ENCODE measurements around the gene SERPINB11.

Gene SERPINB11

DNA sequence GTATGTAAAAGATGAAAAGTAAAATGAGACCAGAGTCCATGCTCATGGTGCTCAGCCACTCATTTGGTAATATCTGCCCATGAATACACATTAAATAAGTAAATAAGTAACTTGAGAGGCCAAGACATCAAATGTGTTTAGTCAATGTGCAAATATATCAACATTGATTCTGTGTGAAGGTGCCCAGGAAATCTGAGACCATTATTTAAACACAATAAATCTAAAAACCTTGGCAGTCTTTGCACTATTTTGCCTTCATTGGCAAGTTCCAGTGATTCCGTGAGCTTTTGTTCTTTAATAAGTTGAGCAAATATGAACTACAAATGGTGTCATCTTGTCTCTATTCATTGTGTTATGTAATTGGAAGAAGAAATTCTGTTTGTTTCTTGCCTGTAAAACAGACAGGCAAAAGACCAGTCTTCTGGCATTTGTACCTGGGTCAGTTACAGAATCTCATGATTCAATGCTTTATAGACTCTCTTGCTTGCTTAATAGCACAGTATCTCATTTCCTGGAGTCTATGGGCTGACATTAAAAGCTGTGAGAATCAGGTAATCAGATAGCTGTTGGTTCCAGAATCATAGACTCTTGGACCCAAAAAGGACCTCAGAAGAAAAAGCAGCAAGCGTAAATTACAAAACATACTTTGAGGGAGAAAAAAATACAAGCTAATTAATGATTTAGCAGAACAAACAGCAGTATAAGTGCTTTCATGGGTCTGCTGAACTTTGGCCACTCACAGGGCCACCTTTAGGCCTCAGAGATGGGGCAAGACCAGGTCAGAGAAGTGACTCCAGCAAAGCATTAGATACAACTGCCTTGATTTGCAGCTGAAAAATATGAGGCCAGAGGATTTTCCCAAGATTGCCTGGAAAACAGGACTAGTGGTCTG, 21.1 kb upstream of the SERPINB11 start:
- TF ChIP-seq, protein P1, sequence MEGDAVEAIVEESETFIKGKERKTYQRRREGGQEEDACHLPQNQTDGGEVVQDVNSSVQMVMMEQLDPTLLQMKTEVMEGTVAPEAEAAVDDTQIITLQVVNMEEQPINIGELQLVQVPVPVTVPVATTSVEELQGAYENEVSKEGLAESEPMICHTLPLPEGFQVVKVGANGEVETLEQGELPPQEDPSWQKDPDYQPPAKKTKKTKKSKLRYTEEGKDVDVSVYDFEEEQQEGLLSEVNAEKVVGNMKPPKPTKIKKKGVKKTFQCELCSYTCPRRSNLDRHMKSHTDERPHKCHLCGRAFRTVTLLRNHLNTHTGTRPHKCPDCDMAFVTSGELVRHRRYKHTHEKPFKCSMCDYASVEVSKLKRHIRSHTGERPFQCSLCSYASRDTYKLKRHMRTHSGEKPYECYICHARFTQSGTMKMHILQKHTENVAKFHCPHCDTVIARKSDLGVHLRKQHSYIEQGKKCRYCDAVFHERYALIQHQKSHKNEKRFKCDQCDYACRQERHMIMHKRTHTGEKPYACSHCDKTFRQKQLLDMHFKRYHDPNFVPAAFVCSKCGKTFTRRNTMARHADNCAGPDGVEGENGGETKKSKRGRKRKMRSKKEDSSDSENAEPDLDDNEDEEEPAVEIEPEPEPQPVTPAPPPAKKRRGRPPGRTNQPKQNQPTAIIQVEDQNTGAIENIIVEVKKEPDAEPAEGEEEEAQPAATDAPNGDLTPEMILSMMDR (conservative IDR thresholded peaks at IDR 0.05) = no peak
- H3K27ac ChIP-seq = peak overlapping the region; percentile 85

DNA sequence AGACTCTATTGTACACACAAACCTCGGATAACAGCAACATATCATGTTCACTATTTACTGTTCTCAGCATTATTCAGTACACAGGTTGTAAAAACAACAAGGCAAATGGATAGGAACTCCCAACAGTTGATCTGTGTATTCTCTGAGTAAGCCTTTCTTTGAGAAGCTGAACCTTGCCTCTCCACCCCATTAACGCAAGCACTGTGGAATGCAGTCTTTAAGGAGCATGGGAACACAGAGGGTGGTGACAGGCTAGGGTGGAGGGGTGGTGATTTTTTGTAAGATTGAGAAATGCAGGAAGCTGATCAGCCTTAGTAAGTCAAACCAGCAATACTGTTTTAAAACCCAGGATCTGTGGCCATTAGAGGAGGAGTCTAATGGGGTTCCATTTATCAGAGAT, 19.6 kb upstream of the SERPINB11 start:
- TF ChIP-seq, protein P1 (conservative IDR thresholded peaks at IDR 0.05) = no peak
- peak overlapping the region; percentile 85 for H3K27ac ChIP-seq

DNA sequence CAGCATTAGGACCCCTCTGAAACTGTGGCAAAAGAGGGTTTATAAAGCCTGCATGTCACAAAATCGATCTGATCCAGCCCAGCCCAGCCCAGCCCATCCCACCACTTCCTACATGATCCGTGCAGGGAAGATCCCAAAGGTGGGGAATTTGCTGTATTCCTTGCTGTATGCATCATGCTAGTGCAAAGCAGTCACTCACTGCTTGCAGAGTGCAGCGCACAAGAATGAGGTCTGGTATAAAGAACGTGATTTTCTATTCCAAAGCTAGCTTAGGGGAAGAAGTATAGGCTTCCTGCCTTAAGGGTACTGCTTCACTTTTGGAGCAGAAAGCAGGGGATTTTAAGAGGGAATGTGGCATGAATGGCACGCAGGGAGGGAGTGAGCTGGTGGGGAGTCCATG, 18.9 kb upstream of the SERPINB11 start:
- H3K27ac ChIP-seq = peak overlapping the region; percentile 85; the same call in 1 of the 2 replicates
- TF ChIP-seq, protein P1 (conservative IDR thresholded peaks at IDR 0.05) = no peak

DNA sequence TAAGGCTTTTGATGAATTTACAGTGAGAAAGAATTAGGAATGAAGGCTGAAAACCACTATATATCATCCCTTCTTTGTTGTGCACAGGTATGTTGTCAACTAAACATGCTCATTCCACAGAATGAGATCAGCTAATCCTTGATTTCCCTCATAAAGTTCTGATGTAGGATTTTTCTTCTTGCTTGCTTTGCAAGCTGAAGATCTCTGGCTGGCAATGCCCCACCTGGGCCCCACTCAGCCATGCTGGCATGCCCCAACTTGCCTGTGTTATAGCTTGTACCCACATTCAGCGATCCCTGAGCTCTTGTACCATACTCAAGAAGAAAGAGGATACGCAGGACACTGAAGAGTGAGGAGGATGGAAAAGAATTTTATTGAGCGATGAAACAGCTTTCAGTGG, 18.0 kb upstream of the SERPINB11 start:
- TF ChIP-seq, protein P1 (conservative IDR thresholded peaks at IDR 0.05) = no peak
- no peak overlapping the region for H3K27ac ChIP-seq

DNA sequence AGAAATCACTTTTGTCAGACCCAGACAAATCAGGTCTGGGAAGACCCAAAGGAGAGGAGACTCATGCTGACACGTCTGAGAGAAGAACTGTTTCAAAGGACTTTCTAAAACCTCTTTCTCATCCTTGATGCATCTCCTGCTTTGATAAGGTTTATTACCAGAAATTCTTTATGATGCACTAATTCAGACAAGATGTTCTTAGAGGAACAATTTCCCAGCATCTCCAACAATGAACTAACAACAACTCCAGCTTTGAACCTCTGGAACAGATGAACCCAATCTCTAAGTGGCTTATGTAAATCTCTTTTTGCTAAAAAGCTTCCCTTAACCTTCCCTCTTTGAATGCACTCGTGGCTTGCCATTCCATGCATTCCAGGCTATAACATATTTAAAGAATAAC, 15.9 kb upstream of the SERPINB11 start:
- no peak overlapping the region for H3K27ac ChIP-seq
- TF ChIP-seq, protein P1 (conservative IDR thresholded peaks at IDR 0.05) = no peak

DNA sequence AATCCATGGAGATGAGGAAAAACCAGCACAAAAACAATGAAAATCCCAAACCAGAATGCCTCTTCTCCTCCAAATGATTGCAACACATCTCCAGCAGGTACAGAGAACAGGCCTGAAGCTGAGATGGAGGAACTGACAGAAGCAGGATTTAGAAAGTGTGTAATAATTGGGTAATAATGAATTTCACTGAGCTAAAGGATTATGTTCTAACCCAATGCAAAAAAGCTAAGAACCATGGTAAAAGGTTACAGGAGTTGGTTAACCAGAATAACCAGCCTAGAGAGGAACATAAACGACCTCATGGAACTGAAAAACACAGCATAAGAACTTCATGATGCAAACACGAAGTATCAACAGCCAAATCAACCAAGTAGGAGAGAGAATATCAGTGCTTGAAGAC, 13.7 kb upstream of the SERPINB11 start:
- no peak overlapping the region for H3K27ac ChIP-seq
- TF ChIP-seq, protein P1 (conservative IDR thresholded peaks at IDR 0.05) = no peak

DNA sequence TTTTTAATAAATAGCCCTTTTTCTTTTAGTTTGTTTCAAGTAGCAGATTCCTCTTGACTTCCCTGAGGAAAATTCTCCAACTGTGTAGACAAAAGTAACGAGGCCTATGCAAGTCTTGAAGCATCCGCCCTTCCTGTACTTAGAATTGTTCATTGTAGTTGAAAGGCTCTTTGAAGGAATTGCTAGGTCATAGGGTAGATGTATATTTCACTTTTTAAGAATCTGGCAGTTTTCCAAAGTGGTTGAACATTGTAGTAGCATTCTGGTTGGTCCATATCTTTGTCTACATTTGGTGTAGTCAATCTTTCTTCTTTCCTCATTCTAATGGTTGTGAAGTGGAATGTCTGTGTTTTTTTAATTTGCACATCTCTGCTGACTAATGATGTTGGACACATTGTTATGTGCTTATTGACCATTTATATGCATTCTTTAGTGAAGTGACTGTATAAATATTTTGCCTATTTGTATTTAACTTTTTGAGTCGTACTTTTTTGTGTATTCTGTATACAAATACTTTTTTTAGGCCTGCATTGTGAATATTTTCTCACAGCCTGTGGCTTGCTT, 5.6 kb upstream of the SERPINB11 start:
- TF ChIP-seq, protein P1 (conservative IDR thresholded peaks at IDR 0.05) = no peak
- H3K27ac ChIP-seq = no peak overlapping the region
